H1 (cell line): Measurements from ENCODE around the gene HACD2. TPM values are rescaled to one million over a fixed set of nuclear protein-coding genes. Genes with fewer than 3 reads are reported as not detected.

Source experiments
- BCL11A ChIP-seq, 2 experiments: IDR thresholded peaks; one replicate each; pipeline ENCODE4 v1.6.1; 2011; ENCODE audit warnings: low read depth in 2 of 2, low read length in 2 of 2, mild to moderate bottlenecking in 2 of 2
- CHD7 ChIP-seq: fragments of 300-600 bp; sonication (generic); IDR thresholded peaks from 2 replicates; pipeline ENCODE4 v1.7.1; 2012; ENCODE audit warnings: low read length, moderate library complexity, mild to moderate bottlenecking, inconsistent platforms; ENCODE audit not compliant: insufficient replicate concordance
- SAP30 ChIP-seq: fragments of 300-600 bp; sonication (generic); IDR thresholded peaks from 2 replicates; pipeline ENCODE4 v1.7.1; 2012; ENCODE audit warnings: low read length, moderate library complexity, mild to moderate bottlenecking, inconsistent platforms; ENCODE audit not compliant: insufficient read depth, insufficient replicate concordance
- SIX5 ChIP-seq: IDR thresholded peaks from 2 replicates; pipeline ENCODE4 v1.6.1; 2011; ENCODE audit warnings: mild to moderate bottlenecking, low read depth, low read length
- polyA plus RNA-seq, 7 experiments: library from polyadenylated mRNA; depleted of rRNA in 3 of 7; stranded (reverse) in 5 of 7; unstranded in 2 of 7; fragments of >200 nt in 5 of 7; fragments of 200-250 nt in 2 of 7; gene quantifications; 1 replicate in 5 of 7; 2 replicates in 1 of 7; 4 replicates in 1 of 7; pipeline versions ENCODE4 v1.2.1 to v1.2.3, GENCODE V29; 2011 to 2013; ENCODE audit warnings: missing spikeins in 2 of 7, mixed read lengths in 2 of 7
- total RNA-seq: library from RNA; stranded (reverse); fragmentation: NEBNext Ultra II Directional; extraction: Animal tissue kit (Norgen Biotek cat#: 25700); gene quantifications from 2 replicates; pipeline ENCODE4 v1.2.1, GENCODE V29; 2021

Gene HACD2
- total and polyA plus RNA-seq, 2 of the 8 experiments (the other 6 are each of a cell fraction or from before 2014, with no cell fraction given): 24.9 to 31.2 TPM

- TF ChIP-seq CHD7 (no peak), BCL11A (IDR thresholded peaks at IDR 0.05; ENCODE audit: low read depth in 2 of 2, low read length in 2 of 2) (no peak), SAP30 (no peak), SIX5 (no peak)
- TF ChIP-seq, all 59 proteins: peak for 0
Measured at GRCh38 chr3:123583561-123583960, 1.3 kb downstream of the HACD2 start (continued).
